HEK293 (cell line): ENCODE data around the gene GPBP1.
A peak's percentile ranks its signal among the peaks of the same experiment; 100 is the strongest.
"Not testable (repeated sequence)": the region's sequence is repeated elsewhere in the genome, so short reads cannot be mapped to it uniquely, and the experiment has no call there.

Experiments
- CTCF ChIA-PET: fragments of 350-600 bp; formaldehyde crosslinking; extraction: SDS; loops from one replicate; lab custom pipeline; 2021; ENCODE audit warnings: antibody characterized with exemption; lab: Yijun Ruan, JAX
- POLR2A ChIA-PET: fragments of 300-600 bp; formaldehyde crosslinking; extraction: SDS; loops from one replicate; lab custom pipeline; 2020; ENCODE audit warnings: antibody characterized with exemption, inconsistent platforms; lab: Yijun Ruan, JAX
- H3K27ac ChIP-seq: fragments of 200-500 bp; sonication (Bioruptor generic); 2 replicates; pipeline ENCODE4 v1.5.1; 2014; ENCODE audit warnings: low read depth, low read length, control low read depth, inconsistent platforms; ENCODE audit errors: extremely low read depth
- H3K36me3 ChIP-seq, 2 experiments: fragments of 200-500 bp in 1 of 2; sonication (Bioruptor generic) in 1 of 2; 1 replicate in 1 of 2; 2 replicates in 1 of 2; pipeline ENCODE4 v1.5.1; 2014 to 2017; ENCODE audit warnings: inconsistent platforms in 2 of 2, low read length in 2 of 2; ENCODE audit not compliant: control insufficient read depth in 2 of 2, insufficient read depth in 1 of 2
- H3K4me1 ChIP-seq: fragments of 200-500 bp; sonication (Bioruptor generic); 2 replicates; pipeline ENCODE4 v1.5.1; 2014; ENCODE audit warnings: mild to moderate bottlenecking, low read length, inconsistent platforms; ENCODE audit not compliant: control insufficient read depth, insufficient read depth
- H3K4me3 ChIP-seq: 2 replicates; pipeline ENCODE4 v1.5.1; 2011; ENCODE audit warnings: low read depth, mild to moderate bottlenecking, control low read depth, low read length, moderate library complexity
- H3K9me3 ChIP-seq: fragments of 200-500 bp; sonication (Bioruptor generic); 2 replicates; pipeline ENCODE4 v1.5.1; 2014; ENCODE audit warnings: low read depth, low read length, inconsistent platforms; ENCODE audit not compliant: control insufficient read depth, insufficient read depth
- FEZF1 ChIP-seq: fragments of 450-650 bp; formaldehyde crosslinking; IDR thresholded peaks from 2 replicates; pipeline ENCODE4 v1.5.1; 2016; ENCODE audit warnings: missing biosample characterization, missing genetic modification characterization
- KLF16 ChIP-seq: fragments of 450-650 bp; formaldehyde crosslinking; IDR thresholded peaks from 2 replicates; pipeline ENCODE4 v1.5.1; 2017; ENCODE audit warnings: missing biosample characterization, missing genetic modification characterization
- OSR2 ChIP-seq: fragments of 450-650 bp; formaldehyde crosslinking; IDR thresholded peaks from 2 replicates; pipeline ENCODE4 v1.5.1; 2016; ENCODE audit warnings: missing biosample characterization, missing genetic modification characterization
- PRDM1 ChIP-seq: fragments of 450-650 bp; formaldehyde crosslinking; IDR thresholded peaks from 2 replicates; pipeline ENCODE4; 2016; ENCODE audit warnings: missing biosample characterization, missing genetic modification characterization
- PRDM6 ChIP-seq: fragments of 450-650 bp; formaldehyde crosslinking; IDR thresholded peaks from 2 replicates; pipeline ENCODE4 v1.5.1; 2017; ENCODE audit warnings: missing biosample characterization, missing genetic modification characterization
- TCF7L2 ChIP-seq: IDR thresholded peaks from 2 replicates; pipeline ENCODE4 v1.6.1; 2011; ENCODE audit warnings: low read depth, mild to moderate bottlenecking, inconsistent platforms, low read length, moderate library complexity, borderline replicate concordance
- ZBTB10 ChIP-seq: fragments of 450-650 bp; formaldehyde crosslinking; IDR thresholded peaks from 2 replicates; pipeline ENCODE4 v1.5.1; 2016; ENCODE audit warnings: missing biosample characterization, missing genetic modification characterization
- ZFHX2 ChIP-seq: fragments of 450-650 bp; formaldehyde crosslinking; conservative IDR thresholded peaks from 2 replicates; pipeline ENCODE4 v1.5.1; 2016; ENCODE audit warnings: missing biosample characterization, missing genetic modification characterization
- ZNF146 ChIP-seq: fragments of 450-650 bp; formaldehyde crosslinking; IDR thresholded peaks from 2 replicates; pipeline ENCODE4 v1.5.1; 2016; ENCODE audit warnings: missing biosample characterization, missing genetic modification characterization
- ZNF169 ChIP-seq: fragments of 450-650 bp; formaldehyde crosslinking; IDR thresholded peaks from 2 replicates; pipeline ENCODE4 v1.5.1; 2016; ENCODE audit warnings: missing biosample characterization, missing genetic modification characterization
- ZNF202 ChIP-seq: fragments of 450-650 bp; formaldehyde crosslinking; IDR thresholded peaks from 2 replicates; pipeline ENCODE4 v1.5.1; 2016; ENCODE audit warnings: missing biosample characterization, missing genetic modification characterization, borderline replicate concordance
- ZNF629 ChIP-seq: fragments of 450-650 bp; formaldehyde crosslinking; IDR thresholded peaks from 2 replicates; pipeline ENCODE4 v1.5.1; 2017; ENCODE audit warnings: missing biosample characterization, missing genetic modification characterization
- ZNF664 ChIP-seq: fragments of 450-650 bp; formaldehyde crosslinking; IDR thresholded peaks from 2 replicates; pipeline ENCODE4 v1.5.1; 2016; ENCODE audit warnings: missing biosample characterization, missing genetic modification characterization
- TF ChIP-seq, protein P1 (sequence below): fragments of 450-650 bp; formaldehyde crosslinking; IDR thresholded peaks from 2 replicates; pipeline ENCODE4 v1.5.1; 2016; ENCODE audit warnings: missing biosample characterization, missing genetic modification characterization, low read depth
- TF ChIP-seq, protein P2 (sequence below): fragments of 450-650 bp; formaldehyde crosslinking; IDR thresholded peaks from 2 replicates; pipeline ENCODE4 v1.5.1; 2016; ENCODE audit warnings: missing biosample characterization, missing genetic modification characterization
- TF ChIP-seq, protein P3 (sequence below): fragments of 450-650 bp; formaldehyde crosslinking; IDR thresholded peaks from 2 replicates; pipeline ENCODE4 v1.5.1; 2016; ENCODE audit warnings: missing biosample characterization, missing genetic modification characterization

GPBP1 gene

DNA sequence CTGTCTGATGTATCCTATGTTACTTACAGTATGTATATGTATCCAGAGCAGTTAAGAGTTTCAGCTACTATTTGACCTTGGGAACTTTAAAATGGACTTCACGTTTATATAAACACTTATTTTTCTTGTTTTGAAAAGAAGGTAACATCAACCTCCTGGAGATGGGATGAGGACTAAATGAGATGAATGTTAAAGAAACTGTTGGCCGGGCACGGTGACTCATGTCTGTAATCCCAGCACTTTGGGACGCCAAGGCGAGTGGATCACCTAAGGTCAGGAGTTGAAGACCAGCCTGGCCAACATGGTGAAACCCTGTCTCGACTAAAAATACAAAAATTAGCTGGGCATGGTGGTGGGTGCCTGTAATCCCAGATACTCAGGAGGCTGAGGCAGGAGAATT, 19.0 kb downstream of the GPBP1 start:
- CTCF ChIA-PET, result not testable (repeated sequence)
- POLR2A ChIA-PET, result interaction anchor here (1.4 kb wide), 1 partner anchor 19 kb away, joined by 3 read pairs; the partner anchor contains the start of gene GPBP1
- peaks cover 0 to 25% of the 10 kb centered on the region in 2 experiments; a peak in 2 of 3 replicates for H3K36me3 ChIP-seq

DNA sequence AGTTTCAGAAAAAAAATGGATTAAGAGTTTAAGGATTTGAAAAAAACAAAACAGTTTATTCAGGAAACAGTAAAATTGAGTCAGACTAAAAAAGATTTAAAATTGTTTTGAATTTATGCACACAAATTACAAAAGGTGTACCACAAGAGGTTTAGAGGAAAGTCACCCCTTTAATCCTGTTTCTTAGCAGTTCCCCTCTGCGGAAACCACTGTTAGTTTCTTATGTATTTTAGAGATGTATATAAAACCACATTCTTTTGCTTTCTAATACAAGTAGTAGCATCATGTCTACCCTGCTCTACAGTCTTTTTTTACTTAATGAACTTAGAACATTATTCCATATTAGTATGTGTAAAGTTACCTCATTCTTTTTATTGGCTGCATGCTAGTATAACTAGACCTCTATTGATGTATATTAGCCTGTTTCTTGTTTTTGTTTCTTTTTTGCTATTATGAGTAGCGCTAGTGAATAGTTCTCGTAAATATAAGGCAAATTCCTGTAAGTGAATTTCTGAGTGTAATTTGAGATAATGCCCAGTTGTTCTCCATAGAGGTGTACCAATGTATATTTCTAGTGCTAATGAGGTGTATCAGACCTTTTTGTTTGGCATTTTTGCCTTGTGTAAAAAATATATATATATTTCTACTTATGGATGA, 20.0 kb downstream of the GPBP1 start:
- Histone ChIP-seq H3K4me3 (no peak overlapping the region), H3K4me1 (peaks cover 10% of the 10 kb centered on the region), H3K9me3 (no peaks in the 10 kb centered on the region), H3K27ac (no peak overlapping the region), H3K36me3 (peaks cover 0 to 24% of the 10 kb centered on the region in 2 experiments; a peak in 2 of 3 replicates)
- ChIA-PET CTCF (no interaction called here), POLR2A (no interaction called here)
- TF ChIP-seq OSR2 (tag by site-specific recombination) (0 out of 2 replicates have a peak, but pooled peaks have one; percentile 23), ZNF169 (tag by site-specific recombination) (no peak), ZNF629 (tag by site-specific recombination) (0 out of 2 replicates have a peak, but pooled peaks have one; percentile 8), PRDM6 (tag by site-specific recombination) (peak; percentile 76), KLF16 (tag by site-specific recombination) (no peak), ZBTB10 (tag by site-specific recombination) (no peak), ZFHX2 (tag by site-specific recombination) (no peak)
- TF ChIP-seq, protein P1, sequence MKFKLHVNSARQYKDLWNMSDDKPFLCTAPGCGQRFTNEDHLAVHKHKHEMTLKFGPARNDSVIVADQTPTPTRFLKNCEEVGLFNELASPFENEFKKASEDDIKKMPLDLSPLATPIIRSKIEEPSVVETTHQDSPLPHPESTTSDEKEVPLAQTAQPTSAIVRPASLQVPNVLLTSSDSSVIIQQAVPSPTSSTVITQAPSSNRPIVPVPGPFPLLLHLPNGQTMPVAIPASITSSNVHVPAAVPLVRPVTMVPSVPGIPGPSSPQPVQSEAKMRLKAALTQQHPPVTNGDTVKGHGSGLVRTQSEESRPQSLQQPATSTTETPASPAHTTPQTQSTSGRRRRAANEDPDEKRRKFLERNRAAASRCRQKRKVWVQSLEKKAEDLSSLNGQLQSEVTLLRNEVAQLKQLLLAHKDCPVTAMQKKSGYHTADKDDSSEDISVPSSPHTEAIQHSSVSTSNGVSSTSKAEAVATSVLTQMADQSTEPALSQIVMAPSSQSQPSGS, result 0 out of 2 replicates have a peak, but pooled peaks have one; percentile 15
- TF ChIP-seq, protein P2, sequence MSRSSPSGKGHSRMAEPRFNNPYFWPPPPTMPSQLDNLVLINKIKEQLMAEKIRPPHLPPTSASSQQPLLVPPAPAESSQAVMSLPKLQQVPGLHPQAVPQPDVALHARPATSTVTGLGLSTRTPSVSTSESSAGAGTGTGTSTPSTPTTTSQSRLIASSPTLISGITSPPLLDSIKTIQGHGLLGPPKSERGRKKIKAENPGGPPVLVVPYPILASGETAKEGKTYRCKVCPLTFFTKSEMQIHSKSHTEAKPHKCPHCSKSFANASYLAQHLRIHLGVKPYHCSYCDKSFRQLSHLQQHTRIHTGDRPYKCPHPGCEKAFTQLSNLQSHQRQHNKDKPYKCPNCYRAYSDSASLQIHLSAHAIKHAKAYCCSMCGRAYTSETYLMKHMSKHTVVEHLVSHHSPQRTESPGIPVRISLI (tag by site-specific recombination), result 0 out of 2 replicates have a peak, but pooled peaks have one; percentile 5

More for the DNA sequence above, 19.0 kb downstream of the GPBP1 start:
- H3K4me1 ChIP-seq, result peaks cover 14% of the 10 kb centered on the region
- H3K27ac ChIP-seq, H3K4me3 ChIP-seq, H3K9me3 ChIP-seq: not testable (repeated sequence)
- TF ChIP-seq PRDM1 (tag by site-specific recombination) (0 out of 2 replicates have a peak, but pooled peaks have one; percentile 27), ZNF664 (tag by site-specific recombination) (peak; percentile 70)

GRCh38 chr5:57194653-57195052, 20.8 kb downstream of the GPBP1 start:
- 0 out of 2 replicates have a peak, but pooled peaks have one; percentile 2 for TF ChIP-seq TCF7L2
- TF ChIP-seq, protein P3, sequence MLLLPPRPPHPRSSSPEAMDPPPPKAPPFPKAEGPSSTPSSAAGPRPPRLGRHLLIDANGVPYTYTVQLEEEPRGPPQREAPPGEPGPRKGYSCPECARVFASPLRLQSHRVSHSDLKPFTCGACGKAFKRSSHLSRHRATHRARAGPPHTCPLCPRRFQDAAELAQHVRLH, result peak; percentile 37; the same call in 1 of the 2 replicates
- TF ChIP-seq FEZF1 (tag by site-specific recombination), result no peak
- no peak for TF ChIP-seq ZNF202 (tag by site-specific recombination)
- peak; percentile 95 for TF ChIP-seq ZNF146 (tag by site-specific recombination)
- ChIA-PET CTCF (no interaction called here), POLR2A (no interaction called here)
- Histone ChIP-seq H3K4me1 (peaks cover 9% of the 10 kb centered on the region), H3K27ac (no peak overlapping the region), H3K36me3 (peaks cover 0 to 24% of the 10 kb centered on the region in 2 experiments; a peak in 2 of 3 replicates), H3K9me3 (no peaks in the 10 kb centered on the region), H3K4me3 (no peak overlapping the region)
